Panc1 (cell line): Measurements from ENCODE around the gene PDE8B. TPM values are rescaled to one million over a fixed set of nuclear protein-coding genes. Genes with fewer than 3 reads are reported as not detected.

Source experiments
- ATAC-seq: fragments of 200-7000 bp; cut with Tn5 transposase; 2 replicates; pipeline ENCODE4 v1.9.1; 2020; ENCODE audit warnings: mild to moderate bottlenecking, moderate library complexity
- BruUV-seq: library from RNA; stranded (reverse); fragments of 400-500 nt; replicated peaks from 2 replicates; lab custom pipeline; 2021; lab: Mats Ljungman, UMichigan
- CTCF ChIA-PET: fragments of 300-600 bp; sonication (Branson Sonifier 250); formaldehyde crosslinking; loops from one replicate; lab custom pipeline; 2022; ENCODE audit warnings: antibody characterized with exemption; lab: Charles Lee
- POLR2A ChIA-PET: fragments of 300-600 bp; sonication (Branson Sonifier 250); formaldehyde crosslinking; loops from one replicate; lab custom pipeline; 2022; ENCODE audit warnings: antibody characterized with exemption; lab: Charles Lee
- DNase-seq: peaks from one replicate; pipeline ENCODE4 v3.0.0-alpha.2; 2010; ENCODE audit warnings: low read depth, low spot score
- H3K27ac ChIP-seq: 2 replicates; pipeline ENCODE4 v1.5.1; 2011; ENCODE audit warnings: mild to moderate bottlenecking, low read length, inconsistent platforms
- H3K27me3 ChIP-seq: fragments of 200-500 bp; sonication (Bioruptor generic); 2 replicates; pipeline ENCODE4 v1.6.0; 2014; ENCODE audit warnings: low read length, inconsistent platforms; ENCODE audit not compliant: control insufficient read depth, insufficient read depth
- H3K36me3 ChIP-seq: fragments of 200-500 bp; sonication (Bioruptor generic); 2 replicates; pipeline ENCODE4 v1.5.1; 2014; ENCODE audit warnings: inconsistent platforms, mild to moderate bottlenecking, low read length, moderate library complexity; ENCODE audit not compliant: control insufficient read depth, insufficient read depth
- H3K4me1 ChIP-seq: 2 replicates; pipeline ENCODE4 v1.5.1; 2011; ENCODE audit warnings: inconsistent platforms, mild to moderate bottlenecking, low read length, moderate library complexity; ENCODE audit not compliant: control insufficient read depth, insufficient read depth
- H3K4me3 ChIP-seq, 2 experiments: 2 replicates each; pipeline ENCODE4 v1.5.1; 2011 to 2012; ENCODE audit warnings: low read depth in 2 of 2, low read length in 2 of 2, mild to moderate bottlenecking in 2 of 2, inconsistent platforms in 1 of 2, moderate library complexity in 1 of 2
- H3K9me3 ChIP-seq: fragments of 200-500 bp; sonication (Bioruptor generic); 2 replicates; pipeline ENCODE4 v1.5.1; 2014; ENCODE audit warnings: low read depth, mild to moderate bottlenecking, inconsistent platforms, low read length, moderate library complexity; ENCODE audit not compliant: control insufficient read depth, insufficient read depth
- CTCF ChIP-seq: fragments of 450-650 bp; IDR thresholded peaks from 2 replicates; pipeline ENCODE4 v1.5.1; 2017; ENCODE audit warnings: mild to moderate bottlenecking
- POLR2AphosphoS5 ChIP-seq: IDR thresholded peaks from 2 replicates; pipeline ENCODE4 v1.6.1; 2012; ENCODE audit warnings: mild to moderate bottlenecking, low read depth, low read length, moderate library complexity
- REST ChIP-seq, 2 experiments: IDR thresholded peaks; 2 replicates each; pipeline ENCODE4 v1.6.1; 2011 to 2012; ENCODE audit warnings: low read depth in 2 of 2, control low read depth in 1 of 2, low read length in 1 of 2, mild to moderate bottlenecking in 1 of 2, moderate library complexity in 1 of 2; ENCODE audit not compliant: insufficient read depth in 1 of 2
- SIN3A ChIP-seq: IDR thresholded peaks from 2 replicates; pipeline ENCODE4 v1.6.1; 2012; ENCODE audit warnings: low read depth, mild to moderate bottlenecking, low read length, moderate library complexity, borderline replicate concordance; ENCODE audit not compliant: insufficient read depth
- TCF7L2 ChIP-seq: IDR thresholded peaks from 2 replicates; pipeline ENCODE4 v1.6.1; 2011; ENCODE audit warnings: mild to moderate bottlenecking, low read depth, low read length, inconsistent platforms
- in situ Hi-C: cut with HindIII; loops from 2 replicates; pipeline ENCODE4 v1.10.0; 2016; ENCODE audit warnings: low sequenced_read_pairs, low pct_unique_long_range_greater_than_20kb
- intact Hi-C: fragments of 100-400 bp; cut with micrococcal nuclease; formaldehyde crosslinking; loops from one replicate; pipeline ENCODE4 v1.10.0; 2022; ENCODE audit not compliant: unreplicated experiment
- total RNA-seq: library from RNA; stranded (reverse); gene quantifications from one replicate; pipeline ENCODE4 v1.2.1, GENCODE V29; 2021; ENCODE audit not compliant: unreplicated experiment

Gene PDE8B
- total RNA-seq, 1 experiment from 2014 or later: 0.62 TPM

GRCh38 chr5:77172713-77173328 is 37.7 kb upstream of the PDE8B start:
- no TSS peak for BruUV-seq
- intact Hi-C loops (no loop called here), in situ Hi-C loops (no loop called here)
- no peaks in the 10 kb centered on the region for H3K36me3 ChIP-seq
- TF ChIP-seq SIN3A: no peak
- TF ChIP-seq REST (IDR thresholded peaks at IDR 0.05; ENCODE audit: insufficient read depth in 1 of 2, low read depth in 2 of 2, low read length in 1 of 2): no peak
- no peak for TF ChIP-seq POLR2AphosphoS5
- TF ChIP-seq CTCF: no peak
- no peak for TF ChIP-seq TCF7L2
- CTCF ChIA-PET: no interaction called here
- H3K4me3 ChIP-seq: no peak overlapping the region
- no peaks in the 10 kb centered on the region for H3K9me3 ChIP-seq
- no peaks in the 10 kb centered on the region for H3K4me1 ChIP-seq
- DNase-seq (no peak), ATAC-seq (no peak)
- H3K27ac ChIP-seq: no peak overlapping the region
- H3K27me3 ChIP-seq: peaks cover 49% of the 10 kb centered on the region
- POLR2A ChIA-PET: no interaction called here

- no peak for TF ChIP-seq POLR2AphosphoS5
- TF ChIP-seq TCF7L2: no peak
- no peak for TF ChIP-seq CTCF
- no peak for TF ChIP-seq SIN3A
- TF ChIP-seq REST (IDR thresholded peaks at IDR 0.05; ENCODE audit: insufficient read depth in 1 of 2, low read depth in 2 of 2, low read length in 1 of 2): no peak
- in situ Hi-C loops: no loop called here
- no peaks in the 10 kb centered on the region for H3K36me3 ChIP-seq
- no peak for ATAC-seq
- intact Hi-C loops: no loop called here
- H3K27me3 ChIP-seq: peaks cover 65% of the 10 kb centered on the region
- H3K9me3 ChIP-seq: no peaks in the 10 kb centered on the region
- BruUV-seq: no TSS peak
- POLR2A ChIA-PET: no interaction called here
- DNase-seq: no peak
- no peak overlapping the region for H3K27ac ChIP-seq
- H3K4me3 ChIP-seq: no peak overlapping the region
- H3K4me1 ChIP-seq: no peaks in the 10 kb centered on the region
- CTCF ChIA-PET: no interaction called here
Observed at GRCh38 chr5:77174526-77174925, 36.0 kb upstream of the PDE8B start.
